ENCODE measurements around the gene ARHGEF40.
A peak's percentile ranks its signal among the peaks of the same experiment; 100 is the strongest.

Gene ARHGEF40

GRCh38 chr14:21057803-21058675 lies 12.1 kb upstream of the ARHGEF40 start, which contains the start of gene RNASE8:
Gene RNASE8 (plus strand): TSS chr14:21057822. CDS start chr14:21057893, 71 bp downstream.
- Histone ChIP-seq H3F3A (ENCODE audit: low read depth) (no peaks in the 10 kb centered on the region), H3K9ac (ENCODE audit: low read depth, low read length, poor library complexity, severe bottlenecking) (no peak within 1 kb of the TSS), H4K20me1 (ENCODE audit: insufficient read depth, low read length, poor library complexity, severe bottlenecking) (no peaks in the 10 kb centered on the region), H3K27me3 (ENCODE audit: insufficient read depth, low read length, poor library complexity, severe bottlenecking) (no peaks in the 10 kb centered on the region), H3K79me2 (ENCODE audit: insufficient read depth, low read length) (no peaks in the 10 kb centered on the region), H3K4me1 (ENCODE audit: insufficient read depth, low read length, poor library complexity, severe bottlenecking) (peaks cover 12% of the 10 kb centered on the region), H3K9me3 (ENCODE audit: insufficient read depth, low read depth, low read length) (no peaks in the 10 kb centered on the region), H3K36me3 (ENCODE audit: insufficient read depth, low read length) (no peaks in the 10 kb centered on the region), H3K4me3 (ENCODE audit: low read length, poor library complexity, severe bottlenecking) (no peak within 1 kb of the TSS), H3K4me2 (ENCODE audit: low read depth, low read length, poor library complexity, severe bottlenecking) (no peak within 1 kb of the TSS), H3K9me2 (replicated peaks; ENCODE audit: low read depth, low read length) (no peaks in the 10 kb centered on the region), H2AFZ (ENCODE audit: low read length) (no peak within 1 kb of the TSS)
- peak; percentile 59 for TF ChIP-seq CTCF (conservative IDR thresholded peaks at IDR 0.05; ENCODE audit: low read length)
- no peak for TF ChIP-seq EZH2phosphoT487 (IDR thresholded peaks at IDR 0.05; ENCODE audit: borderline replicate concordance)

- Histone ChIP-seq H3F3A (ENCODE audit: low read depth) (no peaks in the 10 kb centered on the region), H3K9me3 (ENCODE audit: insufficient read depth, low read depth, low read length) (no peaks in the 10 kb centered on the region), H4K20me1 (ENCODE audit: insufficient read depth, low read length, poor library complexity, severe bottlenecking) (no peaks in the 10 kb centered on the region), H3K4me3 (ENCODE audit: low read length, poor library complexity, severe bottlenecking) (no peak overlapping the region), H2AFZ (ENCODE audit: low read length) (no peak overlapping the region), H3K4me2 (ENCODE audit: low read depth, low read length, poor library complexity, severe bottlenecking) (no peak overlapping the region), H3K79me2 (ENCODE audit: insufficient read depth, low read length) (no peaks in the 10 kb centered on the region), H3K4me1 (ENCODE audit: insufficient read depth, low read length, poor library complexity, severe bottlenecking) (peaks cover 9% of the 10 kb centered on the region), H3K36me3 (ENCODE audit: insufficient read depth, low read length) (no peaks in the 10 kb centered on the region), H3K9ac (ENCODE audit: low read depth, low read length, poor library complexity, severe bottlenecking) (no peak overlapping the region), H3K9me2 (replicated peaks; ENCODE audit: low read depth, low read length) (no peaks in the 10 kb centered on the region), H3K27me3 (ENCODE audit: insufficient read depth, low read length, poor library complexity, severe bottlenecking) (no peaks in the 10 kb centered on the region)
- TF ChIP-seq CTCF (conservative IDR thresholded peaks at IDR 0.05; ENCODE audit: low read length): no peak
- TF ChIP-seq EZH2phosphoT487 (IDR thresholded peaks at IDR 0.05; ENCODE audit: borderline replicate concordance): no peak
Measured at GRCh38 chr14:21058903-21059302, 11.2 kb upstream of the ARHGEF40 start.

GRCh38 chr14:21059842-21060613 lies 10.1 kb upstream of the ARHGEF40 start:
- H3K4me2 ChIP-seq (ENCODE audit: low read depth, low read length, poor library complexity, severe bottlenecking): no peak overlapping the region

More at GRCh38 chr14:21059842-21060613, 10.1 kb upstream of the ARHGEF40 start:
- H3K4me1 ChIP-seq (ENCODE audit: insufficient read depth, low read length, poor library complexity, severe bottlenecking): no peaks in the 10 kb centered on the region
- H3K9me3 ChIP-seq (ENCODE audit: insufficient read depth, low read depth, low read length): no peaks in the 10 kb centered on the region
- H3K9me2 ChIP-seq (replicated peaks; ENCODE audit: low read depth, low read length): no peaks in the 10 kb centered on the region
- H2AFZ ChIP-seq (ENCODE audit: low read length): no peak overlapping the region
- TF ChIP-seq CTCF (conservative IDR thresholded peaks at IDR 0.05; ENCODE audit: low read length): no peak
- no peak for TF ChIP-seq EZH2phosphoT487 (IDR thresholded peaks at IDR 0.05; ENCODE audit: borderline replicate concordance)
- no peak overlapping the region for H3K9ac ChIP-seq (ENCODE audit: low read depth, low read length, poor library complexity, severe bottlenecking)
- H3K36me3 ChIP-seq (ENCODE audit: insufficient read depth, low read length): no peaks in the 10 kb centered on the region
- H3K79me2 ChIP-seq (ENCODE audit: insufficient read depth, low read length): no peaks in the 10 kb centered on the region
- H3F3A ChIP-seq (ENCODE audit: low read depth): no peaks in the 10 kb centered on the region
- no peaks in the 10 kb centered on the region for H4K20me1 ChIP-seq (ENCODE audit: insufficient read depth, low read length, poor library complexity, severe bottlenecking)
- H3K4me3 ChIP-seq (ENCODE audit: low read length, poor library complexity, severe bottlenecking): no peak overlapping the region
- H3K27me3 ChIP-seq (ENCODE audit: insufficient read depth, low read length, poor library complexity, severe bottlenecking): no peaks in the 10 kb centered on the region
